CD14-positive monocyte (primary cell): ENCODE results near the gene PTPRD. TPM values are rescaled to one million over a fixed set of nuclear protein-coding genes. Genes with fewer than 3 reads are reported as not detected.

Experiments
- DNase-seq, 3 donors: peaks; one replicate each; pipeline ENCODE4 v3.0.0-alpha.2; 2011 to 2022
- H2AFZ ChIP-seq: 2 replicates; pipeline ENCODE4 v1.6.0; 2012; ENCODE audit warnings: mild to moderate bottlenecking, low read depth, low read length, inconsistent platforms; ENCODE audit not compliant: insufficient read depth, poor library complexity, severe bottlenecking
- H3K27ac ChIP-seq, 2 donors: 1 replicate in 1 of 2; 2 replicates in 1 of 2; pipeline ENCODE4 v1.5.1; 2012 to 2013; ENCODE audit warnings: low read length in 2 of 2, control low read depth in 1 of 2, inconsistent platforms in 1 of 2, low read depth in 1 of 2, mild to moderate bottlenecking in 1 of 2
- H3K27me3 ChIP-seq, 2 donors: one replicate each; pipeline versions ENCODE4 v1.6.0 to v1.6.1; 2011 to 2013; ENCODE audit warnings: low read length in 2 of 2; ENCODE audit not compliant: control insufficient read depth in 2 of 2, insufficient read depth in 2 of 2
- H3K36me3 ChIP-seq, 2 donors: replicated peaks in 1 of 2; 1 replicate in 1 of 2; 2 replicates in 1 of 2; pipeline versions ENCODE4 v1.5.1 to v1.6.1; 2012 to 2013; ENCODE audit warnings: low read length in 2 of 2, control low read depth in 1 of 2, inconsistent platforms in 1 of 2, mild to moderate bottlenecking in 1 of 2; ENCODE audit not compliant: insufficient read depth in 2 of 2, control insufficient read depth in 1 of 2
- H3K4me1 ChIP-seq, 2 donors: 1 replicate in 1 of 2; 2 replicates in 1 of 2; pipeline versions ENCODE4 v1.5.1 to v1.6.1; 2012 to 2013; ENCODE audit warnings: low read length in 2 of 2, control low read depth in 1 of 2, inconsistent platforms in 1 of 2, mild to moderate bottlenecking in 1 of 2, moderate library complexity in 1 of 2; ENCODE audit not compliant: insufficient read depth in 2 of 2, control insufficient read depth in 1 of 2
- H3K4me2 ChIP-seq: replicated peaks from 2 replicates; pipeline ENCODE3; 2012; ENCODE audit warnings: low read length, moderate library complexity, mild to moderate bottlenecking; ENCODE audit not compliant: poor library complexity, severe bottlenecking; ENCODE audit errors: extremely low read depth
- H3K4me3 ChIP-seq, 3 experiments: fragments of 200-600 bp in 1 of 3; sonication (generic) in 1 of 3; replicated peaks in 1 of 3; 1 replicate in 2 of 3; 2 replicates in 1 of 3; pipeline ENCODE4 v1.5.1; 2011 to 2013; ENCODE audit warnings: low read length in 3 of 3, mild to moderate bottlenecking in 3 of 3, control low read depth in 2 of 3, low read depth in 2 of 3, inconsistent platforms in 1 of 3, moderate library complexity in 1 of 3
- H3K79me2 ChIP-seq: 2 replicates; pipeline ENCODE4 v1.6.0; 2012; ENCODE audit warnings: mild to moderate bottlenecking, control low read depth, inconsistent platforms, low read length, moderate library complexity; ENCODE audit not compliant: insufficient read depth
- H3K9ac ChIP-seq: 2 replicates; pipeline ENCODE4 v1.6.0; 2017; ENCODE audit warnings: low read length, mild to moderate bottlenecking; ENCODE audit not compliant: insufficient read depth, poor library complexity, severe bottlenecking
- H3K9me3 ChIP-seq, 2 donors: replicated peaks in 1 of 2; 1 replicate in 1 of 2; 2 replicates in 1 of 2; pipeline versions ENCODE4 v1.5.1 to v1.6.1; 2012 to 2013; ENCODE audit warnings: low read length in 2 of 2, control low read depth in 1 of 2; ENCODE audit not compliant: control insufficient read depth in 1 of 2, insufficient read depth in 1 of 2
- H4K20me1 ChIP-seq: 2 replicates; pipeline ENCODE4 v1.6.0; 2012; ENCODE audit warnings: mild to moderate bottlenecking, low read length, control low read depth, moderate library complexity; ENCODE audit not compliant: insufficient read depth
- H3K27ac Mint-ChIP-seq, 7 donors: one replicate each; pipeline ENCODE4 v1.8.0; 2020; ENCODE audit warnings: mild to moderate bottlenecking in 7 of 7, mixed read lengths in 7 of 7, moderate library complexity in 6 of 7, inconsistent platforms in 2 of 7
- H3K27me3 Mint-ChIP-seq, 3 donors: one replicate each; pipeline ENCODE4 v1.8.0; 2021 to 2022; ENCODE audit warnings: low read depth in 3 of 3, mild to moderate bottlenecking in 3 of 3, mixed read lengths in 3 of 3, moderate library complexity in 3 of 3, inconsistent platforms in 1 of 3
- H3K36me3 Mint-ChIP-seq, 2 donors: one replicate each; pipeline ENCODE4 v1.8.0; 2020; ENCODE audit warnings: mixed read lengths in 2 of 2, inconsistent platforms in 1 of 2, mild to moderate bottlenecking in 1 of 2
- H3K4me1 Mint-ChIP-seq: one replicate; pipeline ENCODE4 v1.8.0; 2020; ENCODE audit warnings: mild to moderate bottlenecking, mixed read lengths
- H3K4me3 Mint-ChIP-seq, 2 donors: one replicate each; pipeline ENCODE4 v1.8.0; 2020; ENCODE audit warnings: mild to moderate bottlenecking in 2 of 2, mixed read lengths in 2 of 2, moderate library complexity in 1 of 2
- H3K9me3 Mint-ChIP-seq, 7 donors: one replicate each; pipeline ENCODE4 v1.8.0; 2020 to 2022; ENCODE audit warnings: mixed read lengths in 7 of 7, mild to moderate bottlenecking in 6 of 7, moderate library complexity in 6 of 7, inconsistent platforms in 2 of 7
- WGBS: methylation state at CpG from one replicate; pipeline ENCODE4 v1.1.5; 2013; ENCODE audit warnings: missing lambda C conversion rate; ENCODE audit not compliant: insufficient coverage; 5-methylcytosine and 5-hydroxymethylcytosine counted together
- intact Hi-C, 2 donors: fragments of 100-400 bp; cut with micrococcal nuclease; formaldehyde crosslinking; loops; one replicate each; pipeline versions ENCODE4 v1.15.0 to v1.15.1; 2023
- polyA plus RNA-seq, 3 donors: library from polyadenylated mRNA; depleted of rRNA in 1 of 3; unstranded in 2 of 3; stranded (reverse) in 1 of 3; fragments of 300-500 nt in 2 of 3; fragments of >200 nt in 1 of 3; fragmentation: Illumina TruSeq in 2 of 3; gene quantifications; 1 replicate in 2 of 3; 2 replicates in 1 of 3; pipeline ENCODE4 v1.2.3, GENCODE V29; 2012 to 2021
- TF ChIP-seq, protein P1 (sequence below): fragments of 200-600 bp; IDR thresholded peaks from one replicate; pipeline ENCODE4 v1.8.0; 2022; ENCODE audit warnings: antibody characterized with exemption, mild to moderate bottlenecking

Gene PTPRD
- polyA plus RNA-seq, 3 donors = not detected

- Mint-ChIP-seq H3K27ac (no peak overlapping the region), H3K4me1 (no peaks in the 10 kb centered on the region), H3K36me3 (no peaks in the 10 kb centered on the region), H3K4me3 (no peak overlapping the region), H3K9me3 (peaks cover 8 to 26% (median 18%) of the 10 kb centered on the region in 7 donors), H3K27me3 (no peaks in the 10 kb centered on the region)
- Histone ChIP-seq H2AFZ (no peak overlapping the region), H3K27me3 (no peaks in the 10 kb centered on the region), H3K4me2 (no peak overlapping the region), H3K4me1 (no peaks in the 10 kb centered on the region), H4K20me1 (no peaks in the 10 kb centered on the region), H3K4me3 (no peak overlapping the region), H3K27ac (no peak overlapping the region), H3K79me2 (no peaks in the 10 kb centered on the region), H3K9me3 (peaks cover 11 to 13% of the 10 kb centered on the region in 2 donors), H3K9ac (no peak overlapping the region), H3K36me3 (no peaks in the 10 kb centered on the region)
- TF ChIP-seq, protein P1, sequence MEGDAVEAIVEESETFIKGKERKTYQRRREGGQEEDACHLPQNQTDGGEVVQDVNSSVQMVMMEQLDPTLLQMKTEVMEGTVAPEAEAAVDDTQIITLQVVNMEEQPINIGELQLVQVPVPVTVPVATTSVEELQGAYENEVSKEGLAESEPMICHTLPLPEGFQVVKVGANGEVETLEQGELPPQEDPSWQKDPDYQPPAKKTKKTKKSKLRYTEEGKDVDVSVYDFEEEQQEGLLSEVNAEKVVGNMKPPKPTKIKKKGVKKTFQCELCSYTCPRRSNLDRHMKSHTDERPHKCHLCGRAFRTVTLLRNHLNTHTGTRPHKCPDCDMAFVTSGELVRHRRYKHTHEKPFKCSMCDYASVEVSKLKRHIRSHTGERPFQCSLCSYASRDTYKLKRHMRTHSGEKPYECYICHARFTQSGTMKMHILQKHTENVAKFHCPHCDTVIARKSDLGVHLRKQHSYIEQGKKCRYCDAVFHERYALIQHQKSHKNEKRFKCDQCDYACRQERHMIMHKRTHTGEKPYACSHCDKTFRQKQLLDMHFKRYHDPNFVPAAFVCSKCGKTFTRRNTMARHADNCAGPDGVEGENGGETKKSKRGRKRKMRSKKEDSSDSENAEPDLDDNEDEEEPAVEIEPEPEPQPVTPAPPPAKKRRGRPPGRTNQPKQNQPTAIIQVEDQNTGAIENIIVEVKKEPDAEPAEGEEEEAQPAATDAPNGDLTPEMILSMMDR = no peak
- intact Hi-C loops = no loop called here
- no peak for DNase-seq
- whole genome bisulfite sequencing = no CpG with 5 or more reads among the region's 2 CpGs
These were observed 2280.5 kb downstream of the PTPRD start for GRCh38 chr9:8332331-8332650.

GRCh38 chr9:8331507-8332330 lies 2281.1 kb downstream of the PTPRD start:
- H3K4me3 ChIP-seq = no peak overlapping the region
- no peaks in the 10 kb centered on the region for H4K20me1 ChIP-seq
- Mint-ChIP-seq H3K27ac (no peak overlapping the region), H3K9me3 (peaks cover 8 to 29% (median 20%) of the 10 kb centered on the region in 7 donors), H3K27me3 (no peaks in the 10 kb centered on the region), H3K36me3 (no peaks in the 10 kb centered on the region), H3K4me1 (no peaks in the 10 kb centered on the region), H3K4me3 (no peak overlapping the region)
- no peak overlapping the region for H3K27ac ChIP-seq
- H3K4me1 ChIP-seq = no peaks in the 10 kb centered on the region
- no peaks in the 10 kb centered on the region for H3K79me2 ChIP-seq
- DNase-seq = no peak
- no peak overlapping the region for H3K4me2 ChIP-seq
- no peaks in the 10 kb centered on the region for H3K36me3 ChIP-seq
- TF ChIP-seq, protein P1 = no peak
- H3K27me3 ChIP-seq = no peaks in the 10 kb centered on the region
- no peak overlapping the region for H2AFZ ChIP-seq
- no peak overlapping the region for H3K9ac ChIP-seq
- peaks cover 11 to 13% of the 10 kb centered on the region in 2 donors for H3K9me3 ChIP-seq
- 93% methylated on average over 6 of the region's 15 CpGs for WGBS
- intact Hi-C loops = no loop called here
